IMR-90 (cell line): ENCODE results near the gene EMX2. TPM values are rescaled to one million over a fixed set of nuclear protein-coding genes. Genes with fewer than 3 reads are reported as not detected.

ENCODE experiments used
- ATAC-seq: fragments of 200-7000 bp; cut with Tn5 transposase; 2 replicates; pipeline ENCODE4 v1.9.1; 2020; ENCODE audit warnings: low read depth, mild to moderate bottlenecking, moderate library complexity
- BruUV-seq: library from RNA; stranded (reverse); fragments of 400-500 nt; replicated peaks from 2 replicates; lab custom pipeline; 2021; lab: Mats Ljungman, UMichigan
- CTCF ChIA-PET: fragments of 300-600 bp; formaldehyde crosslinking; extraction: SDS; loops from one replicate; lab custom pipeline; 2021; ENCODE audit warnings: antibody characterized with exemption; lab: Yijun Ruan, JAX
- POLR2A ChIA-PET: fragments of 300-600 bp; sonication (Branson Sonifier 250); formaldehyde crosslinking; loops from one replicate; lab custom pipeline; 2022; ENCODE audit warnings: antibody characterized with exemption; ENCODE audit not compliant: unreplicated experiment; lab: Charles Lee
- DNase-seq: peaks from one replicate; pipeline ENCODE4 v3.0.0; 2013
- H2AFZ ChIP-seq: replicated peaks from 2 replicates; pipeline ENCODE3; 2013; ENCODE audit warnings: low read length, mild to moderate bottlenecking; ENCODE audit not compliant: poor library complexity
- H2AK5ac ChIP-seq: 2 replicates; pipeline ENCODE4 v1.6.1; 2013; ENCODE audit warnings: low read depth, low read length, inconsistent platforms
- H2AK9ac ChIP-seq: replicated peaks from 2 replicates; pipeline ENCODE3; 2013; ENCODE audit warnings: mild to moderate bottlenecking, low read depth, low read length, moderate library complexity; ENCODE audit not compliant: poor library complexity
- H2BK120ac ChIP-seq: 2 replicates; pipeline ENCODE4 v1.6.1; 2013; ENCODE audit warnings: low read depth, low read length, inconsistent platforms
- H2BK15ac ChIP-seq: 3 replicates; pipeline ENCODE4 v1.6.1; 2013; ENCODE audit warnings: low read depth, low read length, inconsistent platforms
- H2BK20ac ChIP-seq: 2 replicates; pipeline ENCODE4 v1.6.1; 2013; ENCODE audit warnings: low read depth, mild to moderate bottlenecking, inconsistent platforms, low read length, moderate library complexity
- H2BK5ac ChIP-seq: 2 replicates; pipeline ENCODE4 v1.6.1; 2013; ENCODE audit warnings: mild to moderate bottlenecking, low read depth, low read length, inconsistent platforms; ENCODE audit not compliant: poor library complexity, severe bottlenecking
- H3K14ac ChIP-seq: replicated peaks from 2 replicates; pipeline ENCODE4 v1.6.1; 2013; ENCODE audit warnings: low read depth, low read length, inconsistent platforms
- H3K18ac ChIP-seq: 2 replicates; pipeline ENCODE4 v1.6.1; 2013; ENCODE audit warnings: low read depth, low read length, control low read depth
- H3K23ac ChIP-seq: 2 replicates; pipeline ENCODE4 v1.6.1; 2013; ENCODE audit warnings: low read depth, low read length, inconsistent platforms
- H3K27ac ChIP-seq: 2 replicates; pipeline ENCODE4 v1.5.1; 2013; ENCODE audit warnings: mild to moderate bottlenecking, control low read depth, low read length; ENCODE audit not compliant: insufficient read depth
- H3K27me3 ChIP-seq: 2 replicates; pipeline ENCODE4 v1.6.1; 2013; ENCODE audit warnings: low read length; ENCODE audit not compliant: control insufficient read depth, insufficient read depth
- H3K36me3 ChIP-seq: 2 replicates; pipeline ENCODE4 v1.6.1; 2013; ENCODE audit warnings: low read length, mixed read lengths; ENCODE audit not compliant: control insufficient read depth, insufficient read depth
- H3K4ac ChIP-seq: 2 replicates; pipeline ENCODE4 v1.6.1; 2013; ENCODE audit warnings: low read depth, low read length, inconsistent platforms
- H3K4me1 ChIP-seq: 2 replicates; pipeline ENCODE4 v1.6.1; 2013; ENCODE audit warnings: low read length, mixed read lengths; ENCODE audit not compliant: control insufficient read depth, insufficient read depth
- H3K4me2 ChIP-seq: 2 replicates; pipeline ENCODE4 v1.6.1; 2013; ENCODE audit warnings: low read depth, mild to moderate bottlenecking, control low read depth, low read length, moderate library complexity
- H3K4me3 ChIP-seq: 2 replicates; pipeline ENCODE4 v1.5.1; 2013; ENCODE audit warnings: low read depth, mild to moderate bottlenecking, control low read depth, low read length, moderate library complexity; ENCODE audit not compliant: insufficient read depth
- H3K56ac ChIP-seq: 2 replicates; pipeline ENCODE4 v1.6.1; 2013; ENCODE audit warnings: low read length, inconsistent platforms; ENCODE audit not compliant: insufficient read depth; ENCODE audit errors: extremely low read depth
- H3K79me1 ChIP-seq, 2 experiments: 2 replicates each; pipeline ENCODE4 v1.6.1; 2013; ENCODE audit warnings: low read length in 2 of 2, inconsistent platforms in 1 of 2, low read depth in 1 of 2
- H3K9ac ChIP-seq: 2 replicates; pipeline ENCODE4 v1.6.1; 2013; ENCODE audit warnings: low read depth, low read length, control low read depth
- H3K9me1 ChIP-seq: 2 replicates; pipeline ENCODE4 v1.6.1; 2013; ENCODE audit warnings: low read length, inconsistent platforms; ENCODE audit not compliant: insufficient read depth
- H3K9me3 ChIP-seq: 2 replicates; pipeline ENCODE4 v1.6.1; 2013; ENCODE audit warnings: low read length; ENCODE audit not compliant: control insufficient read depth, insufficient read depth
- H4K20me1 ChIP-seq: 2 replicates; pipeline ENCODE4 v1.6.1; 2013; ENCODE audit warnings: low read length, inconsistent platforms; ENCODE audit not compliant: insufficient read depth
- H4K5ac ChIP-seq: 2 replicates; pipeline ENCODE4 v1.6.1; 2013; ENCODE audit warnings: mild to moderate bottlenecking, low read depth, low read length, control low read depth
- H4K8ac ChIP-seq, 2 experiments: 2 replicates each; pipeline ENCODE4 v1.6.1; 2013; ENCODE audit warnings: low read depth in 2 of 2, low read length in 2 of 2, control low read depth in 1 of 2, inconsistent platforms in 1 of 2
- H4K91ac ChIP-seq: 2 replicates; pipeline ENCODE4 v1.6.1; 2013; ENCODE audit warnings: low read depth, low read length, inconsistent platforms; ENCODE audit not compliant: insufficient read depth
- BHLHE40 ChIP-seq: fragments of 150-350 bp; IDR thresholded peaks from 2 replicates; pipeline ENCODE4 v1.6.1; 2016; ENCODE audit warnings: mild to moderate bottlenecking, low read depth, low read length
- CEBPB ChIP-seq: IDR thresholded peaks from 2 replicates; pipeline ENCODE4 v1.6.1; 2012; ENCODE audit warnings: low read depth, low read length, improper control_type of control experiment
- CHD1 ChIP-seq: IDR thresholded peaks from 2 replicates; pipeline ENCODE4 v1.6.1; 2012; ENCODE audit warnings: low read depth, low read length, improper control_type of control experiment
- ELK1 ChIP-seq: fragments of 150-350 bp; IDR thresholded peaks from 2 replicates; pipeline ENCODE4 v1.6.1; 2016; ENCODE audit warnings: low read depth, mild to moderate bottlenecking, low read length, moderate library complexity, borderline replicate concordance
- FOS ChIP-seq: fragments of 150-350 bp; IDR thresholded peaks from 2 replicates; pipeline ENCODE4 v1.6.1; 2016; ENCODE audit warnings: low read depth, low read length
- MAFK ChIP-seq: IDR thresholded peaks from 2 replicates; pipeline ENCODE4 v1.6.1; 2012; ENCODE audit warnings: low read depth, low read length, improper control_type of control experiment
- MAZ ChIP-seq: IDR thresholded peaks from 2 replicates; pipeline ENCODE4 v1.6.1; 2012; ENCODE audit warnings: low read depth, mild to moderate bottlenecking, low read length, improper control_type of control experiment, moderate library complexity, borderline replicate concordance
- MXI1 ChIP-seq: IDR thresholded peaks from 2 replicates; pipeline ENCODE4 v1.6.1; 2012; ENCODE audit warnings: low read depth, mild to moderate bottlenecking, low read length, moderate library complexity, borderline replicate concordance
- NFE2L2 ChIP-seq: fragments of 150-350 bp; IDR thresholded peaks from 2 replicates; pipeline ENCODE4 v1.6.1; 2016; ENCODE audit warnings: low read depth, mild to moderate bottlenecking, low read length
- POLR2A ChIP-seq: IDR thresholded peaks from 2 replicates; pipeline ENCODE4 v1.6.1; 2012; ENCODE audit warnings: mild to moderate bottlenecking, low read depth, low read length
- RAD21 ChIP-seq: IDR thresholded peaks from 2 replicates; pipeline ENCODE4 v1.6.1; 2012; ENCODE audit warnings: low read length, improper control_type of control experiment
- RCOR1 ChIP-seq: IDR thresholded peaks from 2 replicates; pipeline ENCODE4 v1.6.1; 2012; ENCODE audit warnings: mild to moderate bottlenecking, low read length, improper control_type of control experiment; ENCODE audit not compliant: insufficient replicate concordance
- WGBS, 2 experiments: methylation state at CpG; one replicate each; pipeline versions ENCODE4 v1.1.5 to v1.1.7; 2013; ENCODE audit warnings: missing lambda C conversion rate in 2 of 2; ENCODE audit not compliant: insufficient read length in 1 of 2; ENCODE audit errors: extremely low coverage in 2 of 2; 5-methylcytosine and 5-hydroxymethylcytosine counted together
- dilution Hi-C: fragments of 300-500 bp; cut with HindIII; formaldehyde crosslinking; loops from one replicate; pipeline ENCODE4 v1.14.3; 2018; ENCODE audit warnings: low sequenced_read_pairs; ENCODE audit not compliant: unreplicated experiment
- in situ Hi-C: fragments of 300-500 bp; cut with MboI; formaldehyde crosslinking; loops from 3 replicates; pipeline ENCODE4 v1.14.3; 2019; ENCODE audit warnings: low sequenced_read_pairs, inconsistent platforms, mixed read lengths
- intact Hi-C: fragments of 100-400 bp; cut with micrococcal nuclease; formaldehyde crosslinking; loops from 2 replicates; pipeline ENCODE4 v1.10.0; 2022
- polyA plus RNA-seq, 3 experiments: library from polyadenylated mRNA; depleted of rRNA; stranded (reverse); fragments of >200 nt; gene quantifications; 2 replicates each; pipeline ENCODE4 v1.2.3, GENCODE V29; 2012; ENCODE audit warnings: low replicate concordance in 1 of 3
- total RNA-seq: library from RNA; depleted of rRNA; stranded (reverse); fragments of >200 nt; gene quantifications from 2 replicates; pipeline ENCODE4 v1.2.3, GENCODE V29; 2012
- TF ChIP-seq, protein P1 (sequence below): conservative IDR thresholded peaks from 2 replicates; pipeline ENCODE4 v1.5.1; 2012; ENCODE audit warnings: mild to moderate bottlenecking, low read depth, low read length, improper control_type of control experiment

Gene EMX2
- total and polyA plus RNA-seq, 2 of the 4 experiments (the other 2 are of a cell fraction): not detected

- no peak for TF ChIP-seq NFE2L2
Measured at GRCh38 chr10:117539903-117540639, 2.5 kb upstream of the EMX2 start (continued).

DNA sequence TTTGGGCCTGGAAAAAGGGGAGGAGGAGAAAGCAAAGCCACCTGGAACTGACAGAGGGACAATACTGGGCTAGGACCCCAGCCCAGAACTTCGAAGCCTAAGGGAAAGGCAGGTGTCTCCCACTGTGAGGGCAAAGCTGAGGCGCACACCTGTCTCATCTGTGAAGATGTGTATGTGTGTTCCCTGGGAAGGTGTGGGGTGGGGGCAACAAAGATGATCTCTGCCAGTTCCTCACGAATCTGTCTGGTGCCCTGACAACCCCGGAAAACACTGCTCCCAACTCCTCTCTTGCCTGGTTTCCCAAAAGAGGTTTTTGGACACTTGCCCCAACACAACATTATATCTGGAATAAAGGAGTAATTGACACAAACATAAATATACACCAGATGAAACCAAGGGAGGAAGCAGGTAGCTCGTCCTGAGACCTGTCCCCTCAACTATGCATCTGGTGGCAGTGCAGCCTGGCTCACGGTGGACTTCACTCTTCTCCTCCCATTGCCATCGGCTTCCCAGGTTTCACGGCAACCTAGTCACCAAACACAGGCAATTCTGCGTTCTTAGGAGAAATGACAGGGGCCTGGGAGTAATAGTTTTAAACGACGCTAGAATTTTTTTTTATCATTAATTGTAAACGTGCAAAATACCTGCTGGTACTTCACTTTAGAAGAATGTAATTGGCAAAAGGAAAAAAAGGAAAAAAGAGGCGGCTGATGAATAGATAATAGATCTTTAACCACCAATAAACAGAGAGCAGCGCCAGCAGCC lies 1.7 kb upstream of the EMX2 start:
- POLR2A ChIA-PET: no interaction called here
- intact Hi-C loops: no loop called here

More for the DNA sequence above, 1.7 kb upstream of the EMX2 start:
- Histone ChIP-seq H3K79me1 (no peaks in the 10 kb centered on the region), H4K8ac (no peak overlapping the region), H4K20me1 (no peaks in the 10 kb centered on the region), H2BK15ac (no peak overlapping the region), H3K56ac (no peak overlapping the region), H3K4ac (no peak overlapping the region), H3K27me3 (peaks cover 92% of the 10 kb centered on the region), H3K27ac (no peak overlapping the region), H2AK9ac (no peak overlapping the region), H2AK5ac (no peak overlapping the region), H4K5ac (no peak overlapping the region), H3K18ac (no peak overlapping the region), H3K9me1 (no peaks in the 10 kb centered on the region), H3K36me3 (no peaks in the 10 kb centered on the region), H4K91ac (no peak overlapping the region), H3K4me1 (peaks cover 2% of the 10 kb centered on the region; the same call in 1 of the 2 replicates), H3K4me3 (no peak overlapping the region), H2AFZ (no peak overlapping the region), H3K9ac (no peak overlapping the region), H3K23ac (no peak overlapping the region), H2BK120ac (no peak overlapping the region), H2BK5ac (no peak overlapping the region), H3K4me2 (no peak overlapping the region), H3K14ac (no peak overlapping the region), H2BK20ac (no peak overlapping the region), H3K9me3 (peaks cover 3% of the 10 kb centered on the region; the same call in 1 of the 2 replicates)
- no TSS peak for BruUV-seq
- CTCF ChIA-PET: no interaction called here
- no peak for TF ChIP-seq MAZ
- no peak for TF ChIP-seq RAD21
- no peak for TF ChIP-seq NFE2L2
- TF ChIP-seq MAFK: no peak
- TF ChIP-seq POLR2A: no peak
- no peak for TF ChIP-seq CHD1
- TF ChIP-seq CEBPB: no peak
- no peak for TF ChIP-seq BHLHE40
- TF ChIP-seq, protein P1, sequence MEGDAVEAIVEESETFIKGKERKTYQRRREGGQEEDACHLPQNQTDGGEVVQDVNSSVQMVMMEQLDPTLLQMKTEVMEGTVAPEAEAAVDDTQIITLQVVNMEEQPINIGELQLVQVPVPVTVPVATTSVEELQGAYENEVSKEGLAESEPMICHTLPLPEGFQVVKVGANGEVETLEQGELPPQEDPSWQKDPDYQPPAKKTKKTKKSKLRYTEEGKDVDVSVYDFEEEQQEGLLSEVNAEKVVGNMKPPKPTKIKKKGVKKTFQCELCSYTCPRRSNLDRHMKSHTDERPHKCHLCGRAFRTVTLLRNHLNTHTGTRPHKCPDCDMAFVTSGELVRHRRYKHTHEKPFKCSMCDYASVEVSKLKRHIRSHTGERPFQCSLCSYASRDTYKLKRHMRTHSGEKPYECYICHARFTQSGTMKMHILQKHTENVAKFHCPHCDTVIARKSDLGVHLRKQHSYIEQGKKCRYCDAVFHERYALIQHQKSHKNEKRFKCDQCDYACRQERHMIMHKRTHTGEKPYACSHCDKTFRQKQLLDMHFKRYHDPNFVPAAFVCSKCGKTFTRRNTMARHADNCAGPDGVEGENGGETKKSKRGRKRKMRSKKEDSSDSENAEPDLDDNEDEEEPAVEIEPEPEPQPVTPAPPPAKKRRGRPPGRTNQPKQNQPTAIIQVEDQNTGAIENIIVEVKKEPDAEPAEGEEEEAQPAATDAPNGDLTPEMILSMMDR: no peak
- no peak for TF ChIP-seq FOS
- TF ChIP-seq MXI1: no peak
- TF ChIP-seq ELK1: no peak
- TF ChIP-seq RCOR1: no peak
- in situ Hi-C loops: loop anchor here (5.0 kb wide), 1 partner anchor 701 kb away; no protein-coding TSS in a partner anchor
- DNase-seq: no peak
- no CpG with 5 or more reads among the region's 14 CpGs for WGBS, 2 experiments
- dilution Hi-C loops: no loop called here
- ATAC-seq: no peak
